ENCODE measurements around the gene CYFIP2.

CYFIP2 gene

DNA sequence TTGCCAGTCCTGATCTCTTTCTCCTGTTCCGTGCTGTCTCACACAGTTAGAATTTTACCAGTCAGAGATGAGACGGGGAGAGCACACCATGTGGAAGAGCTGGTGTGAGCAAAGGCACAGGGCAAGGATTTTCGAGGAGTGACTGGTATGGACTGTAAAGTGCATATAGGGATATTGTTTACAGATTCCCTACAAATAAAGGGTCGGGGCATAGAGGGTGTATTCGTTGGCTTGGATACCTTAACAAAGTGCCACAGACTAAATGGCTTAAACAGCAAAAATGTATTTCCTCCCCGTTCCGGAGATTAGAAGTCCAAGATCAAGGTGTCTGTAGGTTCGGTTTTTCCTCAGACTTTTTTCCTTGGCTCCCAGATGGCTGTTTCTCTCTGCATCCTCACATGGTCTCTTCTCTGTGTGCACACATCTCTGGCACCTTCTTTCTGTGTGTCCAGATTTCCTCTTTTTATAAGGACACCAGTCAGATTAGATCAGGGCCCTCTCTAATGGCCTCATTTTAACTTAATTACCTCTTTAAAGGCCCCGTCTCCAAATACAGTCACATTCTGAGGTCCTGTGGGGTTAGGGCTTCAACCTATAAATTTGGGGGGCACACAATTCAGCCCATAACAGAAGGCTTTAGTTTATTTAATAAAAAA is 23.4 kb downstream of the CYFIP2 start:
- peaks cover 33% of the 10 kb centered on the region for H3K36me3 ChIP-seq (ENCODE audit: control insufficient read depth, insufficient read depth, low read length)
- H3K9ac ChIP-seq (ENCODE audit: low read depth, low read length), result no peak overlapping the region

DNA sequence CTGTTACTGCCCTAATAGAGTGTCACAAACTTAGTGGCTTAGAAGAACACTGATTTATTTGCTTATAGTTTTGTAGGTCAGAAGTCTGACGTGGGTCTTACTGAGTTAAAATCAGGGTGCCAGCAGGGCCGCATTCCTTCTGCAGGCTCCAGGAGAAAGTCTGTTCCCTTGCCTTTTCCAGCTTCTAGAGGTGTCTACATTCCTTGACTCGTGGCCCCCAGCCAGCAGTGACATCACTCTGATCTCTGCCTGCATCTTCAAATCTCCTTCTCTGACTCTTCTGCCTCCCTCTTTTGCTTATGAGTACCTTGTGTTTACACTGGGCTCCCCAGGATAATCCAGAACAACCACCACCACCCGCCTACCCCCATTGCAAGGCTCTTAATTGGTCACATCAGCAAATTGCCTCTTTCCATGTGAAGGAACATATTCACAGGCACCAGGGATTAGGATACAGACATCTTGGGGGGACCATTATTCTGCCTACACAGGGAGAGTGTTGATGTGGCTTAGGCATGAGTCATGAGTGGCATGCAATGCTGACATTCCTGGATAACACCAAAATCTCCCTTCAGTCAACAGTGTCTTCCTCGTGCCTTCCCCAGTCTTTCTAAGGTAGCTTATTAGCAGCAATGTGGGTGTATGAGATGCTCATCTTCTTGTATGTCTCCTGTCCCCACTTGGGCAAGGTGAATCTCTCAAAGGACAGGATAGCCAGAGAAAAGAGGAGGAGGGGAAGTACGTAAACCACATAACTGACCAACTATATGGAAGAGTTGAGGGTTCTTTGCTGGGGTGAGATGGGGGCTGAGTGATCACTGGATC is 24.4 kb downstream of the CYFIP2 start:
- no peaks in the 10 kb centered on the region for H3K4me1 ChIP-seq (ENCODE audit: control insufficient read depth, insufficient read depth, low read length)
- no peak overlapping the region for H3K4me3 ChIP-seq (ENCODE audit: low read depth, low read length)
- no peak overlapping the region for H3K27ac ChIP-seq (ENCODE audit: low read depth, low read length)
- peaks cover 33% of the 10 kb centered on the region for H3K36me3 ChIP-seq (ENCODE audit: control insufficient read depth, insufficient read depth, low read length)
- no peaks in the 10 kb centered on the region for H3K27me3 ChIP-seq (ENCODE audit: control insufficient read depth, insufficient read depth, low read length)
- no peak overlapping the region for H3K9ac ChIP-seq (ENCODE audit: low read depth, low read length)
- H3K9me3 ChIP-seq (ENCODE audit: control insufficient read depth, insufficient read depth, low read length), result no peaks in the 10 kb centered on the region

More for the DNA sequence above, 23.4 kb downstream of the CYFIP2 start:
- no peaks in the 10 kb centered on the region for H3K4me1 ChIP-seq (ENCODE audit: control insufficient read depth, insufficient read depth, low read length)
- H3K4me3 ChIP-seq (ENCODE audit: low read depth, low read length), result no peak overlapping the region
- H3K9me3 ChIP-seq (ENCODE audit: control insufficient read depth, insufficient read depth, low read length), result no peaks in the 10 kb centered on the region
- H3K27ac ChIP-seq (ENCODE audit: low read depth, low read length), result no peak overlapping the region
- no peaks in the 10 kb centered on the region for H3K27me3 ChIP-seq (ENCODE audit: control insufficient read depth, insufficient read depth, low read length)

DNA sequence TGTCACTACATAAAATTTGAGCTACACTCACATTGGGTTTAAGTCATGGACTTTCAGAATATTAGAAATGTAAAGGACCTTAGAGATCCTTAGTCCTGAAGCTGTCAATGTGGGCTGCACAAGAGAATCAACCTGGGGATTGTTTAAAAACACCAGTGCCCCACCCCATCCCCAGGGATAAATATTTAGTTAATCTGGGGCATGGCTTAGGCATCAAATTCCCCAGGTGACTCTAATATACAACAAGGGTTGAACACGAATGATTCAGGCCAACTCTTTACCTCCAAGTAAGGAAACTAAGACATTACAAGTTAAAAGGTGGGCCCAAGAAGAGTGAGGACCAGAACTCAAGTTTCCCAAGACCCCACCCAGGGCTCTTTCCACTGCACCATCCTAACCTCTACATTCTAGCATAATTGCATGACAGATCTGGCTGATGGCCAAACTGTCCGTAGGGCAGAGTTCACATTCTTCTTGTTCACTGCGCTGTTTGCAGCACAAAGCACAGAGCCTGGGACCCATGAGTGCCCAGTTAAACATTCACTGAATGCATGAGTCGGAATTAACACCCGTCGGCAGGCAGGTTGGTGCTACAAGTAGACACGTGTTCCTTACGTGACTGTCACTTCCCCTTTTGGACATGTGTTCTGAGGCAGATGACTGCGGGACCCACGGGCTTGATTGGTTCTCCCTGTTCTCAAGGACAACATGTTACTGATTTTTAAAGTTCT is 25.2 kb downstream of the CYFIP2 start:
- Histone ChIP-seq H3K4me3 (ENCODE audit: low read depth, low read length) (no peak overlapping the region), H3K36me3 (ENCODE audit: control insufficient read depth, insufficient read depth, low read length) (peaks cover 33% of the 10 kb centered on the region), H3K4me1 (ENCODE audit: control insufficient read depth, insufficient read depth, low read length) (no peaks in the 10 kb centered on the region), H3K27ac (ENCODE audit: low read depth, low read length) (no peak overlapping the region), H3K9ac (ENCODE audit: low read depth, low read length) (no peak overlapping the region), H3K9me3 (ENCODE audit: control insufficient read depth, insufficient read depth, low read length) (no peaks in the 10 kb centered on the region), H3K27me3 (ENCODE audit: control insufficient read depth, insufficient read depth, low read length) (no peaks in the 10 kb centered on the region)

DNA sequence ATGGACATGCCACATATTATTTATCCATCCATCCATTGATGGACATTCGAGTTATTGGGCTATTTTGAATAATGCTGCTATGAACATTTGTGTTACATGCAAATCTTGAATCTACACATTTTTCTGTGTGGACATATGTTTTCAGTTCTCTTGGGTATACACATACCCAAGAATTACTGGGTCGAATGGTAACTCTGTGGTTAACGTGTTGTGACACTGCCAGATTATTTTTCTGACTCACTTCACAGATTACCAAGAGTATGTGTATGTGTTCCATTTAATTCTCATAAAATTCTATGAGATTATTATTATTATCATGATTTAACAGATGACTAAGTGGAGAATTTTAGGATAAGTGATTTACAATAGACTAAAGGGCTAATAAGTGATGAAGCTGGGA is 26.7 kb downstream of the CYFIP2 start:
- Histone ChIP-seq H3K9ac (ENCODE audit: low read depth, low read length) (no peak overlapping the region), H3K4me1 (ENCODE audit: control insufficient read depth, insufficient read depth, low read length) (no peaks in the 10 kb centered on the region), H3K9me3 (ENCODE audit: control insufficient read depth, insufficient read depth, low read length) (no peaks in the 10 kb centered on the region), H3K27me3 (ENCODE audit: control insufficient read depth, insufficient read depth, low read length) (no peaks in the 10 kb centered on the region), H3K36me3 (ENCODE audit: control insufficient read depth, insufficient read depth, low read length) (peaks cover 25% of the 10 kb centered on the region), H3K4me3 (ENCODE audit: low read depth, low read length) (no peak overlapping the region), H3K27ac (ENCODE audit: low read depth, low read length) (no peak overlapping the region)

DNA sequence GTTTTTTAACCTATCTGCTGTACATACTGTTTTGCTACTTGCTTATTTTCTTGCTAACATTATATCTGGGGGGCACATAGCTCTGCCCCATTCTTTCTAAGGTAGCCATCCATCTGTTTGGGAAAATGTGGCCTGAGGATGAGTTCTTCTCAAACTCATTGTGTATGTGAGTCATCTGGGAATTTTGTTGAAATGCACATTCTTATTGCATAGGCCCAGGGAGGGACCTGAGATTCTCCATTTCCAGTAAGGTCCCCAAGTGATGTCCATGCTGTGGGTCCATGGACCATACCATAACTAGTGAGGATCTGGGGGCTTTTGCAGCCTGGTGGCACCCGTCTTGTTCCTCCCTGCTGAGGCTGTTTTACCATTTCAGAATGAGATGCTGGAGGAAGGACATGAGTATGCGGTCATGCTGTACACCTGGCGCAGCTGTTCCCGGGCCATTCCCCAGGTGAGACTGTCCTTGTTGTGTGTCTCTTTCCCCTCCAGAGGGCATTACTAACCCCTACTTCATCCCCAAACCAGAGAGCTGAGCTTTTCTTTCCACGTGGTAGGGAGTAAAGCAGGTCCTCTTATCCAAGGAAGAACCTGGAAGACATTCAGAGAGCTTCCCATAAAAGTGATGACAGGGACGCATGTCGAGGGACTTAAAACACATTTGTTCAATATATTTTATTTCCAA is 28.6 kb downstream of the CYFIP2 start:
- no peak overlapping the region for H3K27ac ChIP-seq (ENCODE audit: low read depth, low read length)

DNA sequence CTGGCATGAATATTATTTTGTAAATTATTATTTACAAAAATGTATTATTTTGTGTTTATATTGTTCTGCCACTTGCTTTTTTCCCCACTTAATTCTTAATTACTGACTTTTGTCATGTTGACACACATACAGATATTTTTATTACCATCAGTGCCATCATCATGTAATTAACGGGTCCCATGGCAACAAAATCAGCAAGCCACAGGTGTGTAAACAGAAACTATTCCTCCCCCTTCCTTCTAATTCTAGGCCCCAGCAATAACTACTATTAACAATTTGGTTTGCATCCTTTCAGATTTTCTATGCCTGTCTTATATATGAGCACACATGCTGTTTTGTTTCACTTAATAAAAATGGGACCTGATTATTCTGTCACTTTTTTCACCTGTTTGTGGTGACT is 29.3 kb downstream of the CYFIP2 start:
- no peaks in the 10 kb centered on the region for H3K4me1 ChIP-seq (ENCODE audit: control insufficient read depth, insufficient read depth, low read length)
- H3K9me3 ChIP-seq (ENCODE audit: control insufficient read depth, insufficient read depth, low read length), result no peaks in the 10 kb centered on the region
- H3K4me3 ChIP-seq (ENCODE audit: low read depth, low read length), result no peak overlapping the region
- no peak overlapping the region for H3K9ac ChIP-seq (ENCODE audit: low read depth, low read length)
- H3K27me3 ChIP-seq (ENCODE audit: control insufficient read depth, insufficient read depth, low read length), result no peaks in the 10 kb centered on the region
- H3K36me3 ChIP-seq (ENCODE audit: control insufficient read depth, insufficient read depth, low read length), result peaks cover 11% of the 10 kb centered on the region; the same call in 1 of the 2 replicates
- no peak overlapping the region for H3K27ac ChIP-seq (ENCODE audit: low read depth, low read length)

More for the DNA sequence above, 28.6 kb downstream of the CYFIP2 start:
- no peak overlapping the region for H3K9ac ChIP-seq (ENCODE audit: low read depth, low read length)
- H3K27me3 ChIP-seq (ENCODE audit: control insufficient read depth, insufficient read depth, low read length), result no peaks in the 10 kb centered on the region
- H3K4me1 ChIP-seq (ENCODE audit: control insufficient read depth, insufficient read depth, low read length), result no peaks in the 10 kb centered on the region
- H3K36me3 ChIP-seq (ENCODE audit: control insufficient read depth, insufficient read depth, low read length), result peaks cover 11% of the 10 kb centered on the region; the same call in 1 of the 2 replicates
- H3K4me3 ChIP-seq (ENCODE audit: low read depth, low read length), result no peak overlapping the region
- no peaks in the 10 kb centered on the region for H3K9me3 ChIP-seq (ENCODE audit: control insufficient read depth, insufficient read depth, low read length)

DNA sequence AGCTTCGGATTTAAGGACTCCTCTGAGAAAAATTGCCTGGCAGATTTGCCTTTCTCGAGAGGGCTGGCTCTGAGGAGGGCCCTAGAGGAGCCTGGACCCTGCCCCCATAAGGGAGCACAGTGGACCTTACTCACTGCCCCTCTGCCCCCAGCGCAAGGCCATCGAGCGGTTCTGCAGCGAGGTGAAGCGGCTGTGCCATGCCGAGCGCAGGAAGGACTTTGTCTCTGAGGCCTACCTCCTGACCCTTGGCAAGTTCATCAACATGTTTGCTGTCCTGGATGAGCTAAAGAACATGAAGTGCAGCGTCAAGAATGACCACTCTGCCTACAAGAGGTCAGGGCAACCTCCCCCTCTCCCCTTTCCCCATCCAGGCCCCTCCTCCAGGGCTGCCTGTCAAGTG is 34.6 kb downstream of the CYFIP2 start:
- Histone ChIP-seq H3K36me3 (ENCODE audit: control insufficient read depth, insufficient read depth, low read length) (peaks cover 23% of the 10 kb centered on the region), H3K4me3 (ENCODE audit: low read depth, low read length) (no peak overlapping the region), H3K27ac (ENCODE audit: low read depth, low read length) (no peak overlapping the region)

DNA sequence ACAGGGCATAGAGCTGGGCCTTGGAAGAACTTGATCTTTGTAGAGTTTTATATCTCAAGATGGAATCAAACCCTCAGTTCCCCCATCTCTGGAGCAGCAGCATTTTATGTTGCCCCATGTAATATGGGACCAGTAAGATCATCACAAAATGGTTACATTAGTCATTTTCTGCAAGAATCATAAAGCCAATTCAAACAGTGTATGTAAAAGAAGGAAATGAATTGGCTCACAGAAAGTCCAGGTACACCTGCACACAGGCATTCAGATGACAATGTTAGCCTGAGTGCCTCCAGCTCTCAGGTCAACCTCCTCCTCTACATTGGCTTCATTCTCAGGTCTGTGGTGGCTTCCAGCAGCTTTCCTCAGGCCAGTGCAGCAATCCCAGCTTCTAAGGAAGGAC is 35.1 kb downstream of the CYFIP2 start:
- H3K4me3 ChIP-seq (ENCODE audit: low read depth, low read length), result no peak overlapping the region

More for the DNA sequence above, 34.6 kb downstream of the CYFIP2 start:
- Histone ChIP-seq H3K27me3 (ENCODE audit: control insufficient read depth, insufficient read depth, low read length) (no peaks in the 10 kb centered on the region), H3K9me3 (ENCODE audit: control insufficient read depth, insufficient read depth, low read length) (no peaks in the 10 kb centered on the region), H3K4me1 (ENCODE audit: control insufficient read depth, insufficient read depth, low read length) (no peaks in the 10 kb centered on the region), H3K9ac (ENCODE audit: low read depth, low read length) (no peak overlapping the region)

DNA sequence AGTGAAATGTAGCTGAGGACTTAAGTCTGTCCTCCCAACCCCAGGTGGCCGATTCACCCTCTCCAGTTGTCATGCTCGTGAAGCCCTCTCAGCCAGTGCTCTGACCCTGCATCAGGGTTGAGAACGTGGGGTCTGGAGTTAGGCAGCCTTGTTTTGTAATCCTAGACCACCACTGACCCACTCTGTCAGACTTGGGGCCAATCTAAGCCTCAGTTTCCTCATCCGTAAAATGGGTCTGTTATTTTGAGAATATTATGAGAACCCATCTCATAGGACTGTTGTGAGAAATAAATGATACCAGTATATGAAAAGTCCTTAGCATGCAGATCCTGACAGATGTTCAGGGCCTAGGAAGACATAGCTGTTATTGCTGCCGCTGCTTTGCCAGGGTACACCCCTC is 37.1 kb downstream of the CYFIP2 start:
- Histone ChIP-seq H3K27me3 (ENCODE audit: control insufficient read depth, insufficient read depth, low read length) (no peaks in the 10 kb centered on the region), H3K4me3 (ENCODE audit: low read depth, low read length) (no peak overlapping the region), H3K9ac (ENCODE audit: low read depth, low read length) (no peak overlapping the region), H3K27ac (ENCODE audit: low read depth, low read length) (no peak overlapping the region), H3K4me1 (ENCODE audit: control insufficient read depth, insufficient read depth, low read length) (no peaks in the 10 kb centered on the region), H3K36me3 (ENCODE audit: control insufficient read depth, insufficient read depth, low read length) (peaks cover 23% of the 10 kb centered on the region), H3K9me3 (ENCODE audit: control insufficient read depth, insufficient read depth, low read length) (no peaks in the 10 kb centered on the region)

More for the DNA sequence above, 35.1 kb downstream of the CYFIP2 start:
- no peaks in the 10 kb centered on the region for H3K4me1 ChIP-seq (ENCODE audit: control insufficient read depth, insufficient read depth, low read length)
- no peak overlapping the region for H3K27ac ChIP-seq (ENCODE audit: low read depth, low read length)
- H3K9me3 ChIP-seq (ENCODE audit: control insufficient read depth, insufficient read depth, low read length), result no peaks in the 10 kb centered on the region
- no peaks in the 10 kb centered on the region for H3K27me3 ChIP-seq (ENCODE audit: control insufficient read depth, insufficient read depth, low read length)
- H3K36me3 ChIP-seq (ENCODE audit: control insufficient read depth, insufficient read depth, low read length), result peaks cover 23% of the 10 kb centered on the region
- H3K9ac ChIP-seq (ENCODE audit: low read depth, low read length), result no peak overlapping the region

DNA sequence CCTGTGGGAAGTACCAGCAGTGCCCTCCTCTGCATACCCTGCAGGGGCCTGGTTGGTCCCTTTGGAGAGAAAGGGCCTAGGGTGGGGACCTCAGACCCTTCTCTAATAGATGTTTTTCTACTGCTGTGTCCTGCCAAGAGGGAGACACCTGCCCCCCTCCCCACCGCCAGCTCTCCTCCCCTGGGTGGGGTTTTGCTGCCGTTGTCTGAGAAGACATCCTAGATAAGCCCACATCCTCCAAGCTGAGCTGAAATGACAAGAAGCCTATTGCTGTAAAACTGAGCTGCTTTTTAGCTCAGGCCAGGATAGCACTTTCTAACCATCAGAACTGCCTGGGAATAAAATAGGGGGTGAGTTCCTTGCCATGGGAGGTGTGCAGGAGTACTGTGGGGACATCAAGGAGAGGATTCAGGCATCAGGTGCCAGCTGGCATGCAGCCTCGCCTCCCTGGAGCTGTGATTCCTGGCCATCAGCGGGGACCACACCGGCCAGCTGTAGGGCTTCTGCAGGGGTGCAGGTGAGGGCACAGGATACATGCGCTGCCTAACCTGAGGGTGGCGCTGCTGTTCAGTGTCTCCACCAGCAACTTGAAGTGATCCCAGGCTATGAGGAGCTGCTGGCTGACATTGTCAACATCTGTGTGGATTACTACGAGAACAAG is 37.9 kb downstream of the CYFIP2 start:
- Histone ChIP-seq H3K36me3 (ENCODE audit: control insufficient read depth, insufficient read depth, low read length) (peaks cover 23% of the 10 kb centered on the region), H3K9me3 (ENCODE audit: control insufficient read depth, insufficient read depth, low read length) (no peaks in the 10 kb centered on the region), H3K27me3 (ENCODE audit: control insufficient read depth, insufficient read depth, low read length) (no peaks in the 10 kb centered on the region)

More for the DNA sequence above, 37.9 kb downstream of the CYFIP2 start:
- Histone ChIP-seq H3K4me1 (ENCODE audit: control insufficient read depth, insufficient read depth, low read length) (no peaks in the 10 kb centered on the region), H3K4me3 (ENCODE audit: low read depth, low read length) (no peak overlapping the region), H3K27ac (ENCODE audit: low read depth, low read length) (no peak overlapping the region), H3K9ac (ENCODE audit: low read depth, low read length) (no peak overlapping the region)
